ENCODE results near the gene HMGB1.

The HMGB1 gene

DNA sequence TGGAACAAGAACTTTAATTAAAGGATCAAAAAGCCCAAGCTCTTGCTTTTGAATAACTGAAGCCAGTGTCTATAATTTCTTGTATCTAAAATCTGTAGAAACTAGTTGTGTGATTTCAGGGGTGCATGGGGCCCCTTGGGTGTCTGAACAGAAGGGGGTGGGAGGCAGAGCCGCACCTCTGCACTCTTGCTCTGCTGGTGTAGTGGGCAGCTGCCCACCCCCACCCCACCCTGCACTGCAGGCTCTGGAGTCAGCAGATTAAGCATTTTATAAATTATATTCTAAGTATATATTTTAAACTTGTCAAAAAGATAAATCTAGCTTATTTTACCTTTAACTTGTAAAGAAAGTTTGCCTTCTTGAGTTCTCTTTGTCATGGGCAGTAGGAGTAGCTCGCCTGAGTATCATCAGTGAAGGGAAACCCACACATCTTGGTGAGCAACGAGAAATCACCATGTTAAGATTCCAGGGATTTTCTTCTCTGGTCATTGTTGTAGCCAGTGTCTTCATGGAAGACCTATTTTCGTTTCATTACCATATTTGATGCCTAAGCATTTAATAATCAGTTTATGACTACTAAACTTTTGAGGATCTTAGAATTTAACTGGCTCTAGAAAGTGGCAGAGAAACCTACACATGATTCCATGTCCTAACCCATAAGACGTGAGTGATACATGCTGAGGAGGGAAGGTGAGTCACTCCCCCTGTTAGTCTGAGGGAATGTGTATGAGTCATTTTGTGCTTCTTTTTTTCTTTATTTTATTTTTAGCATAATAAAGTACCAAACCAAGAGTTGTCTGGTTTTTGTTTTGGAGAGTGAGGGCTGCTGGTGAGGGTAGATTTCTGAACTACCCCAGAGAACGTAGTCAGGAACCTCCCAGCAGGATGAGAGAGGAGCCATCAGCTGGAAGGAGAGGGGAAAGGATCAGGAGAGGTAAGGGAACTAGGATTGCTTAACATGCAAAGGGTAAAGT, 35.7 kb downstream of the HMGB1 start:
- DNase-seq = peak; percentile 33

DNA sequence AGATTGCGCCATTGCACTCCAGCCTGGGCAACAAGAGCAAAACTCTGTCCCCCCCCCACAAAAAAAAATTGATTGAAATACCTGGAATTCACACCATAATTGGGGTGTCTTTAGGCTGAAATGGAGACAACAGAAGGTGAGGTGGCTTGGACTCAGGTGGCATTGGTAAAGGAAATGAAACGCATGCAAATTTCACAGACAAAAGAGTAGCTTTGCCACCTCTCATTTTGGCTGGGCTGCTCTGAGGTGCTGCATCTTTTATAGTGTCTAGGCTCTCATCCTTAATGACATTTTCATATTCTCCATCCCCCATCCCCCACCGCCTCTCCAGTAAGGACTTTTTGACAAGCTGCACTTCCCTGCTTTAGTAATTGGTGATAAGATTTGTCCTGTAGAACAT, 36.5 kb downstream of the HMGB1 start:
- DNase-seq = no peak

DNA sequence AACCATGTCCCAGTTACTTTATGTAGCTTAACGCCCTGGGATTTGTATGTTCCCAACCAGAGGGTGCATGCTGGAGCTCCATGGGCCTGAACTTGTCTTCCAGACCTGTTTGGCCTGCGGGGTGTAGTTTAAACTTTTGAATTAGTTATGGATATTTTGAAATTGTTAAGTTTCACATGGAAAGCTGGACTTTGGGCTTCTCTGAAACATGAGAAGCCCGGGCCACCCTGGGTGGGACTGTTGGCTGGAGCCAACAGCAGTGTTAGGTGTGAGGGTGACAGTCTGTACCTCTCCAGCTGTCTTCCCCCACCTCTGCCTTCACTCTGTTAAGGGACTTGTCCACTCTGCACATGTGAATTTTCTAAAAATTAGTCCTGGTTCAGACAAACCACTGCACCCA, 41.8 kb downstream of the HMGB1 start:
- no peak for DNase-seq

DNA sequence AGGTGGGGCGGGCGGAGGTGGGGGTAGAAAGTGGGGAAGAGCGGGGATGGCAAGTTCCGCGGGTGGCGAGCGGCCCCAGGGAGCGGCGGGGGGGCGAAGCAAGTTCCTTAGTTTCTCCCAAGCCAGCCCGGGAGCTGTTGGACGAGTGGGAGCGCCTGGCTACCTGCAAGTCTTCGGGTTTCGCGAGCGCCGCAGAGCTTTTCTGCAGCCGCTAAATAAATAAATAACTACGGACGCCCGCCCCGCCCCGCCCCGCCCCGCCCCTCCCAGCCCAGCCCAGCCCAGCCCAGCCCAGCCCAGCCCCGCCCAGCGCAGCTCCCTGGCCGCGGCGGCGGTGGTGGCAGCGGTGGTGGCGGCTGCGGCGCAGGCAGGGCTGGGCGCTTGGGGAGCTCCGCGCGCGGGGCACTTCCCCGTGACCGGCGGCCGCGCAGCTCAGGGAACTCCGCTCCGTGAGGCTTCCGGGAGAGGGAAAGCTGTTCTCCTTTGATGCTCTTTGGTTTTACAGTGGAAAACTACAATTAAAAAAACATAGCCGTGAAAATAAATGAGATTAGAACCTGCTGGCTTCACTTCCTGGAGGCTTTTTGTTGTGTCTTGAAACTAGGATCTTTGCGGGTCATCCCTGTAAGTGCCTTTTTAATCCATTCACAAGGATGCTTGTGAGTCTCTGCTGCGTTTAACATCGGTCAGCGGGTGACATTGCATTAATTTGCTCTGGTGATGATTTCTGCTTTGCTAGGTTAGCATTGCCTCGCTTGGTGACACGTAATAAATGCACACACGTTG, 43.5 kb downstream of the HMGB1 start, which contains the start of gene UBE2L5:
UBE2L5 (plus strand) TSS at position 440 of the 786 bp plus-strand sequence. CDS start 5,498 bp downstream, outside the sequence.
- peak; percentile 74 for DNase-seq

DNA sequence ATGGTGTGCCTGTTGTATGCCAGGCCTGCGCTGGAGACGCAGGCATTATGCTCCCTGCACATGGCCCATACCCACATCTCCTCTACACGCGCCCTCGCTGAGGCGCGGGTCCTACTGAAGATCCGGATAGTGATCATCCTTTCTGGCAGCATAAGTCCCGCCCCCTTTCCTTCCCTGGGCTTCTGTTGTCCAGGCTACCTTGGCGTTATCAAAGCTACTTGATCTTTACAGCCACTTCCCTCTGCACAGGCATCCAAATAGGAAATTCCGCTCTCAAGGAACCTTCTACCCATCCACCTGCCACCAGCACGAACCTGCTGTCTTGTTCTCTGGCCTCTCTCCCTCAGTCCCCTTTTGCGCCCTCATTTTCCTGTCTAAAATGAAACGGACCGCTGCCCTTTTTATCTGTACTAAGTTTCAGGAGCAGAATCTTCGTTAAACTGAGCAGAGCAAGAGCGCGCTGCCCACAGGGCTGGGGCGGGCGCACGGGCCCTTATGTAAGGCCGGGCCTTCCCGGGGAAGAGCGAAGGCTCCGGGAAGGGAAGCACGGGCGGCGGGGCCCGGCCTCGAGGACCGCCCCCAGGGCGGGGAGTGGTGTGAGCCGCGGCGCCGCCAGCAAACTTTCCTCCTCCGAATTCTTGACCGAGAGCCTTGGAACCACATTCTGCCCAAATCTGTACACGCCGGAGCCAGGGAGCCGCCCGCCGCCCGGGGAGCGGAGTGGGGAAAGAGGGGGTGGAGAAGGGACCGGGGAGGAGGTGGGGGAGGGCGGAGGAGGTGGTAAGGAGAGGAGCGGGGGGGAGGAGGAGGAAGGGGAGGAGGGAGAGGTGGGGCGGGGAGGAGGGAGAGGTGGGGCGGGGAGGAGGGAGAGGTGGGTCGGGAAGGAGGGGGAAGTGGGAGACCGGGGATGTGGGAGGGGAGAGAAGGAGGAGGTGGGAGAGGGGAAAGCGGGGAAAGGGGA, 44.4 kb downstream of the HMGB1 start:
- peak; percentile 46 for DNase-seq

DNA sequence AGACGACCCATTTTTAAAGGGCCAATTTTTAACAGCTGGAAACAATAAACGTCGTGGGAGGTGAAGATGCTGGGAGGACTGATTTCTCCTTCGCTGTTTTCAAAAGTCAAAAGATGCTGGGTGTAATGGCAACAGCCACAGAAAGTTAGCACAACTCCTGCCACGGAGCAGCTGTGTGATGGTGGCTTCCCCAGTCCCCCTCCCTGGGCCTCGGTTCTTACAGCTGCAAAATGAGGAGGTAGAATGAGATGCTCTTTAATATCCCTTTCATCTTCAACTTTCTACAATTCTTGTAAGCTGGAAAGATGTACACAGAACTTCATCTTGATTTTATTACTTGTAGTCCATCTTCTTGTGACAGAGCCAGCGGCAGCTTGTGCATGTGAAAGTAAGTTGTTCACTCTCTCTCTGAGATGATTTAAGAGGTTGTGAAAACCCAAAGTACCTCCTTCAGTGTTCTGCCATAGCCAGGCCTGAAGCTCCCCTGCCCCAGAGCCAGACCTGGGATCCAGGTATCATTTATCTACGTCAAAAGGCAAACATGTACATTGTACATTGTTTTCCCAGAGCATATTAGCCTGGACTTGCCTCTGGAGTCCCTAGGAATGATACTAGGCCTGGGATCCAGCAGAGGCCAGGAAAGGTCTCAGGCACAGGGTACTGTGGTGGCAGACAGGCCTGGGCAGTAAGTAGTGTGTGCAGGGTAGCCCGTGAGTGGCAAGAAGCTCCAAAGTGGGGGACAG, 46.8 kb downstream of the HMGB1 start:
- DNase-seq = no peak

DNA sequence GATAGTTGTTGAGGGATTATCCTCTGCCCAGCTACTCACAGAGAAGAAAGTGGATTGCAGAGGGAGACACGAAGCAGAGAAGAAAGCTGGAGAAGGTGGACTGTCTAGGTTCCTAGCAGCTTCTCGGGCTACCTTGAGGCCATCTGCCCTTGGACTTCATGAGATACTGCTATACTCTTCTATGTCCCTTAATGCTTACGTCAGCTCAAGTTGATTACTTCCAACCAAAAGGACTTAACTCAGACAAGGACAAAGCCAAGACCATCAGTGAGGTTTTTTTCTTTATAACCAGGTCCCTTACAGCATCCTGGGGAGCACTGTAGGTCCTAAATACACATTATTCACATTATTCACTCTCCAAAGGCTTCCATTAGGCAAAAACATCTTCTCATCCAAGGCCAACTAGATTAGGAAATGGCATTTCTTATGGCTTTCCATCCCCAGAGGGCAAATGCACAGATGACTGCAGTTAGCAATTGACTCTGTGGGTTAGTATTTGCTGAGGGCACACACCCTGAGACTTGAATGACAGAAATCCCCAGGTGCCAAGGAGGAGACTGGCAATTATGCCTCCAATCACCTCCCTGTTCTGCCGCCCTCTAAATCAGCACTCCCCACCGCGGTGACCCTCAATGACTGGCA, 47.5 kb downstream of the HMGB1 start:
- no peak for DNase-seq

DNA sequence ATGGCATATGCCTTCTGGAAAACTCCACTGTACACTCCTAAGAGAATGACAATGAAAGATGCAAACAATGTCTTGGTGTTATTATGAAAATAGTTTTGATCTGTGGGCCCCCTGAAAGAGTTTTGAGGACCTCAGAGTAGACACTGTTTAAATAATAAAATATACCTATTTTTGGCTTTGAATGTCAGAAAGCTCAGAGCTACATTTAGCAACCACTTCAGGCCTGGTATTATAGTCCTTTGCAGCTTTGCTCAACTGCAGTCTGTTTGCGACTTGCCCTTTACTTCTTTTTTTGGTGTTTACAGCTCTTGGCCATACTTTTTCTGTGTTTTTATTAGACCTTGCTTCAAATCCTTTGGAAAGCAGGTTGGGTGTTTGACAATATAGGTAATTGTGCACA, 49.3 kb downstream of the HMGB1 start:
- no peak for DNase-seq

DNA sequence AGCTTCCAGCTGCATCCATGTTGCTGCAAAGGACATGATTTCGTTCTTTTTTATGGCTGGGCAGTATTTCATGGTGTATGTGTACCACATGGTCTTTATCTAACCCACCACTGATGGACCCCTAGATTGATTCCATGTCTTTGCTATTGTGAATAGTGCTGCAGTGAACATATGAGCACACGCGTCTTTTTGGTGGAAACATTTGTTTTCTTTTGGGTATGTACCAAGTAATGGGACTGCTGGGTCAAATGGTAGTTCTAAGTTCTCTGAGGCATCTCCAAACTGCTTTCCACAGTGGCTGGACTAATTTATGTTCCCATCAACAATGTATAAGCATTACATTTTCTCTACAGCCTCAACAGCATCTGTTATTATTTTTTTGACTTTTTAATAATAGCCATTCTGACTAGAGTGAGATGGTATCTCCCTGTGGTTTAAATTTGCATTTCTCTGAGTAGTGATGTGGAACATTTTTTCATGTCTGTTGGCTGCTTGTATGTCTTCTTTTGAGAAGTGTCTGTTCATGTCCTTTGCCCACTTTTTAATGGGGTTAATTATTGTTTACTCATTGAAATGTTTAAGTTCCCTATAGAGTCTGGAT, 50.2 kb downstream of the HMGB1 start:
- DNase-seq = no peak

DNA sequence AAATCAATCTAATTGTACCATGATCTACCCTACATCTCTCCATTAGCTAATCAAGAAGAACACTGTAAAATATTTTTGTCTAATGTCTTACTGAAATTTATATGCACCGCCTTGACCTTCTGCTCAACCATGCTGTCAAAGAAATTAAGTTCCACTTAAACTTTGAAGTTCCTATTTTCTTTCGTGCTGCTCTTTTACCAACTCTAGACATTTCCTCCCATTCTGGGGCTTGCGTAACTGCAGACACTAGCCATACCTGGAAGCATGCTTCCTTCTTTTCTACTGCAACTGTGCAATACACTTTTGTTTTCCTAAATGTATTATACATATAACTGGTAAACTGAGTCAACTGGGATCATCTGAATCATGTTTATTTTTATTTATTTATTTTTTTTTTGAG, 51.9 kb downstream of the HMGB1 start:
- DNase-seq = no peak

DNA sequence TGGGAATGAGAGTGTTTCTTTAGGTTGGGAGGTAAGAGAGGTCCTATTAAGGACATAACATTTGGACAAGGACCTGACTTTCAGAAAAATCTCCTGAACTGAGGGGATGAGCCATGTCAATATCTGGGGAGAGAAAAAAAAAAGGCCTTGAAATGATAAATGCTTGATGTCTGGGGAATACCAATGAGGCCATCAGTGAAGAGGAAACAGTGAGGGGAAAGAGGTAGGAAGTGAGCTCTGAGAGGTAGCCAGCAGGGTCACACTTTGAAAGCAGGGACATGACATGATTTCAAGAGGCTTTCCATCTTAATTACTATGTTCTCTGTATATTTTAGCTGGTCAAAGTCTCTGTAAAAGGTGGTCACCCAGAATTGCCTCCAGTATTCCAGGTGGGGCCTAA, 53.4 kb downstream of the HMGB1 start:
- no peak for DNase-seq

DNA sequence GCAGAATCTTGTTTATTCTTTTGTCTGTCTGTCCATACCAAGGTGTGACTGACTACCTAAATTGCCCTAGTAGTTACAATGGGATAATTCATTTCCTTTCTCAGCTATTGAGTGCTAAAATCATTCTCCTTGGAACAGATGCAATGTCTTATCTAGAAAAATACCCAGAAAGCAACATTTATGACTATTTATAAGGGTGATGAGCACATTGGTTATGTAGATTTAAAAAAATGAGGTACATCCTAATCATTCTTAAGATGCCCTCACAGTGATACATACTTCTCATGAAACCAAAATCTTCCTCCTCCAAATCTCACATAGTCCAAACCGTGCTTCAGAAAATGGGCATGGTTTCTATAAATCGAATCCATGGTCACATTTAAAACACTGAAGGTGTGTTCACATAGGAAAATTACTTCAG, 55.0 kb downstream of the HMGB1 start:
- DNase-seq = no peak

DNA sequence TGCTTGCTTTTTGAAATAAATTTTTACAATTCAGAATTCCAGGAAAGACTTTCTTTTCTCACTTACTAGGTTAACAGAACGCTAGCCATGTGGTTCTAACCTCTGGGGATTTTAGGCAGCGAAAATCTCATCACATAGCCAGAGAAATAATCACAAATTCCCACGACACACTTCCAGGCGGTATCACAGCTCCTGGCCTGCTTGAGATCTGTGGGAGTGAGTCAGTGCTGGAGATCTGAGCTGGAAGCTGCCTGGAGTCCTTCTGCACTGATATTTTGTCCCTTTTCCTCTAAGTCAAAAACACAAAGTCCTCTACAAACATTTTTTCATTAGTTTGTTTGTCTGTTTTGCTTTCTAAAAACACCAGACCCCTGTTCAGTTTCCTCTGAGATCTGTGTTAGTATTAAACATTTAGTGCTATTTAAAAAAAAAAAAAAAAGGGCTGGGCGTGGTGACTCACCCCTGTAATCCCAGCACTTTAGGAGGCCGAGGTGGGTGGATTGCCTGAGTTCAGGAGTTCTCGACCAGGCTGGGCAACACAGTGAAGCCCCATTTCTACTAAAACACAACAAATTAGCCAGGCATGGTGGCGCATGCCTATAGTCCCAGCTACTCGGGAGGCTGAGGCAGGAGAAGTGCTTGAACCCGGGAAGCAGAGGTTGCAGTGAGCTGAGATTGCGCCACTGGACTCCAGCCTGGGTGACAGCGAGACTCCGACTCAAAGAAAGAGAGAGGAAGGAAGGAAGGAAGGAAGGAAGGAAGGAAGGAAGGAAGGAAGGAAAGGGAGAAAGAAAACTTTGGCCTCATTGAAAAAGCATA, 55.6 kb downstream of the HMGB1 start:
- no peak for DNase-seq

DNA sequence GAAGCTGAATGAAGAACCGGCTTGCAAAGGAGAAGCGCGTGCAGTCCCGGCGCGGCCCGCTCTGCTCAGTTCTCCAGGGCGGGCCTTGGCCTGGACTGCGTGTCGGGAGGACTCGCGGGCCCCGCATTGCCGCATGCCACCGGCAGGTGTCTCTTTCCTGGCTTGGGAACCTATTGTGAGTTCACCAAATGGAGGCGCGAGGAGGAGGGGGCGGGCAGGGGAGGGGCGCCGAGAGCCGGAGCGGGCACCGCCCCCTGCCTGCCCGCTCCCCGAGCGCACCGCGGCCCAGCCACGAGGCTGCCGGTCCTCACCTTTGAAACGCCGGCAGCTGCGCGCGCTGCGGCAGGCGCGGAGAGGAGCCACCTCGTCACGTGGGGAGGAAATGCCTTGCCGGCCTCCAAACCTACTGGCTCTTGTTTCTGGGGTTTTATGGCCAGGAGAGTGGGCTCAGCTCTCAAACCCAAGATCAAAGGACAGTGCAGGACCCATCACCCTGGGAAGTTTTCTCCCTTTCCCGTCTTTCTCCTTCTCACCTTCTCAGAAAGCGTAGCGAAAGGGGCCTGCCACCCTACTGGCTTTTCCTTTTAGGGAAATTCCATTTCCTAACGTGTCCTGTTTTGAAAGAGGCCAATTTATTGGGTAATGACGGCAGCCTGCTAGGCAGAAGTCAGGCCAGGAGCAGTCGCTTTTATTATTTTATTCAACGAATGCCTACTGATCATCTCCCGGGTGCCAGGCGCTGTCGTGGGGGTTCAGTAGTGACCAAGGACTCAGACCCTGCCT, 57.2 kb downstream of the HMGB1 start:
- DNase-seq = peak; percentile 95

DNA sequence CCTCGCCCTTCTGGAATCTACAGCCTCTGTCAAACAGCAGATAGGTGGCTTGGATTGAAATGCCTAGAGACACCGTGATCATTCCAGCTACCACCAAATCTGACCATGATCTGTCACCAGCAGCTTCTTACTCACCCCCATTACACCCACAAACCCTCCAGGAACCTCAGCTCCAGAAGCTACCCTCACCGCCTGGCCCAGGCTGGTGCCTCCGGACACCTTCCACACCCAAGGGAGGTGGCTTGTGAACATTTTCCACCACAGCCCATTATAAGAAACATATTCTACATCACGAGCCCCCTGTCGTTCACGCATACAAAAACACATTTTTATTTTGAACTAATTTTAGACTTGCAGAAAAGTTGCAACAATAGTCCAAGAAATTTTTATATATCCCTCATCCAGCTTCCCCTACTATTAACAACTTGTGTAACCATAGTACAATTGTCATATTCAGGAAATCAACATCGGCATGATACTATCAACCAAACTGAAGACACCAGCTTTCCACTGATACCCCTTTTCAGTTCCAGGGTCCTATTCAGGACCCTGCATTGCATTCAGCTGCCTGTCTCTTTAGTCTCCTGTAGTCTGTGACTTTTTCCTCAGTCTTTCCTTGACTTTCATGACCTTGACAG, 58.8 kb downstream of the HMGB1 start:
- DNase-seq = no peak
